ENCODE data around the gene BBS4. TPM values are rescaled to one million over a fixed set of nuclear protein-coding genes. Genes with fewer than 3 reads are reported as not detected.
A peak's percentile ranks its signal among the peaks of the same experiment; 100 is the strongest.

Gene BBS4
- total RNA-seq, 1 donor, result 24.9 TPM

DNA sequence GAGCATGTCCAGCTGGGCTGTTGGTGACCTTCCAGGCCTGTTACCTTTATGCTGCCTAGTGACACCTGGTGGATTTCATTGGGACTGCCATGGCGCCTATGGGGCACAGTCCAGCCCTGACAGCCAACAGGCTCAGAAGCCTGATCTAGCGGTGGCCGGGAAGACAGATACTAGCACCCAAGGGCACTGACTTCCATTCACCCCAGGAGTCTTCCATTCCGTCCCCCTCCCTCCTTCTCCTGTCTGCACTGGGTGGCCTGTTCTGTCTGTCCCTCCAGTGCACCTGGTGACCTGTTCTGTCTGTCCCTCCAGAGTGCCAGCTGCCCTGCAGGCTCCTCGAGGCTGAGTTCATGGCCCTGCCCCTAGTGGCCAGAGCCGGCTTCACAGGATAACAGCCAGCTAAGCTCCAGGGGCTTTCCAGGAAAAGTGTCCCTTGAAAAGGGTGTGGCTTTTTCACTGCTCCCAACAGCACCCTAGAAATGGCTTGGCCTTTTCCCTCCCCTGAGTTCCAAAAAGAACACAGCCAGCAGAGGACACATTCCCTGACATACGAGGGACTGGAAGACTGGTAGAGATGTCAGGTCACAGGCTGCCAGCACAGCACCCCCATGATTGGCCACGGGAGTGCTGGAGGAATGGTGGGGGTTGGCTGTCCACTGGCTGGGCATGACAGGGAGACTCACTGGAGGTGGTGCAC is 15.2 kb upstream of the BBS4 start:
- H3K4me3 ChIP-seq (ENCODE audit: low read depth, low read length), result peak overlapping the region; percentile 17
- TF ChIP-seq, protein P1, sequence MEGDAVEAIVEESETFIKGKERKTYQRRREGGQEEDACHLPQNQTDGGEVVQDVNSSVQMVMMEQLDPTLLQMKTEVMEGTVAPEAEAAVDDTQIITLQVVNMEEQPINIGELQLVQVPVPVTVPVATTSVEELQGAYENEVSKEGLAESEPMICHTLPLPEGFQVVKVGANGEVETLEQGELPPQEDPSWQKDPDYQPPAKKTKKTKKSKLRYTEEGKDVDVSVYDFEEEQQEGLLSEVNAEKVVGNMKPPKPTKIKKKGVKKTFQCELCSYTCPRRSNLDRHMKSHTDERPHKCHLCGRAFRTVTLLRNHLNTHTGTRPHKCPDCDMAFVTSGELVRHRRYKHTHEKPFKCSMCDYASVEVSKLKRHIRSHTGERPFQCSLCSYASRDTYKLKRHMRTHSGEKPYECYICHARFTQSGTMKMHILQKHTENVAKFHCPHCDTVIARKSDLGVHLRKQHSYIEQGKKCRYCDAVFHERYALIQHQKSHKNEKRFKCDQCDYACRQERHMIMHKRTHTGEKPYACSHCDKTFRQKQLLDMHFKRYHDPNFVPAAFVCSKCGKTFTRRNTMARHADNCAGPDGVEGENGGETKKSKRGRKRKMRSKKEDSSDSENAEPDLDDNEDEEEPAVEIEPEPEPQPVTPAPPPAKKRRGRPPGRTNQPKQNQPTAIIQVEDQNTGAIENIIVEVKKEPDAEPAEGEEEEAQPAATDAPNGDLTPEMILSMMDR (IDR thresholded peaks at IDR 0.05; ENCODE audit: insufficient read depth, low read length), result peak; percentile 89
- peak; percentile 56 for DNase-seq (ENCODE audit: low read depth)

DNA sequence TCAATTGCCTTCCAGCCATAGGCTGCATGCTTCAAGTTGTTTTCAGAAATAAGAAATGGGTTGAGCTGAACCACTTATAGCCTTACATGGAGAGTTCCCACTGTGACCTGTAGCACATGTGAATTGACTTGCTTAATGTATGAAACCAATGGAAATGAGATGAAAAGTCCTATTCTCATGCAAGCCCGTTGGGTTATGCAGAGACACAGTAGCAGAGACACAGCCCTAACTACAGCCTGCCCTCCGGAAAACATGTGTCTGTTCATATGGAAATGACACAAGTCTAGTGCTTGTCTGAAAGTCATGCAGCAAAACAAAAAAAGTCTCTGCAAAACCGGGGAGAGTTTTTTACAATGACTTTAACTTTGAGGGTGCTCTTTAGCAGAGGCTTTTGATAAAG is 14.5 kb upstream of the BBS4 start:
- no peak overlapping the region for H3K4me3 ChIP-seq (ENCODE audit: low read depth, low read length)
- no peak for DNase-seq (ENCODE audit: low read depth)
- TF ChIP-seq, protein P1 (IDR thresholded peaks at IDR 0.05; ENCODE audit: insufficient read depth, low read length), result no peak

DNA sequence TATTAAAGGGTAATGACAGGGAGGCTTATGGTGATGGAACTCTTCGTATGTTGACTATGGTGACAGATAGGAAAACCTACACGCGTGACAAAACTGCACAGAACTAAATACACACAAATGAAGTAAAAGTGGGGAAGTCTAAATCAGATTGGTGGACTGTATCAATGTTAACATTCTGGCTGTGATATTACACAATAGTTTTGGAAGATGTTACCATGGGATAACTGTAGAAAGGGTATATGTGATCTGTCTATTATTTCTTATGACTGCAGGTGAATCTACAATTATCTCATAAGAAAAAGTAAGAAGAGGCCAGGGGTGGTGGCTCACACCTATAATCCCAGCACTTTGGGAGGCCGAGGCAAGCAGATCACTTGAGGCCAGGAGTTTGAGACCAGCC is 9.2 kb upstream of the BBS4 start:
- H3K4me3 ChIP-seq (ENCODE audit: low read depth, low read length), result no peak overlapping the region
- TF ChIP-seq, protein P1 (IDR thresholded peaks at IDR 0.05; ENCODE audit: insufficient read depth, low read length), result no peak
- DNase-seq (ENCODE audit: low read depth), result no peak

DNA sequence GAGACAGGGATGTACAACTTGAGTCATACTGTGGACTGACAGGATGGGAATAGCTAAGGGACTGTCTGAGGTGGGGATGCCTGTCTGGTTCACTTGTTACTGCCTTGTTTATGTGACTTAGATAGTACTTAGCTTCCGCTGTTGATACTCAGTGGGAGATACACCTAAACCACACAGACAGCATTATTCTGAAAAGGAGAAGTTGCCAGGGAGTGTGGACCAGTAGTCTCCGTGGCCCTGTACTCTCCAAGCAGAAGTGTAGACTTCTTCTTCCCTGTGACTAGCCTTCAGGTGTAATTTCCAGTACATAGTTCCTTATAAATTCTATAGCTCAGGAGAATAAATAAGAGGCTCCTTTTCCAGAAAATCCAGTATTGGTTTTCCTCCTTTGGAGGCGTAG is 5.1 kb upstream of the BBS4 start:
- H3K4me3 ChIP-seq (ENCODE audit: low read depth, low read length), result no peak overlapping the region
- no peak for DNase-seq (ENCODE audit: low read depth)
- TF ChIP-seq, protein P1 (IDR thresholded peaks at IDR 0.05; ENCODE audit: insufficient read depth, low read length), result no peak

DNA sequence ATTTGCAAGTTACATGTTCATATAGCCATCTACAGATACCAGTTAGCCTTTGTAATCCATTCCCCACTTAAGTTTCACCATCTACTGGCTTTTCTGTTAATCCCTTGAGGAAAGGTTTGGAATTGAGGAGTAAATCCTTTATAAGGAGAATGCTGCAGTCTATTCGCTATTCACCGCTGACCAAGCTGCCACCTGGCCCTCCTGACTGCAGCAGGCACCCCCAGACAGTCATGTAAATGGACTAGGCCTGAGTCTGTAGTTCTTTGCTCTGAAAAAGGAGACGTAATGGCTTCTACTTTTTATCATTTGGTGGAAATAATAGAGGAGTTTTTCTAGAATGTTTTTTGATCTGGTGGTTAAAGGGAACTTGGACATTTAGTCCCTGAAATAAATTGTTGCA is 3.2 kb upstream of the BBS4 start:
- TF ChIP-seq, protein P1 (IDR thresholded peaks at IDR 0.05; ENCODE audit: insufficient read depth, low read length), result no peak
- no peak overlapping the region for H3K4me3 ChIP-seq (ENCODE audit: low read depth, low read length)
- no peak for DNase-seq (ENCODE audit: low read depth)

DNA sequence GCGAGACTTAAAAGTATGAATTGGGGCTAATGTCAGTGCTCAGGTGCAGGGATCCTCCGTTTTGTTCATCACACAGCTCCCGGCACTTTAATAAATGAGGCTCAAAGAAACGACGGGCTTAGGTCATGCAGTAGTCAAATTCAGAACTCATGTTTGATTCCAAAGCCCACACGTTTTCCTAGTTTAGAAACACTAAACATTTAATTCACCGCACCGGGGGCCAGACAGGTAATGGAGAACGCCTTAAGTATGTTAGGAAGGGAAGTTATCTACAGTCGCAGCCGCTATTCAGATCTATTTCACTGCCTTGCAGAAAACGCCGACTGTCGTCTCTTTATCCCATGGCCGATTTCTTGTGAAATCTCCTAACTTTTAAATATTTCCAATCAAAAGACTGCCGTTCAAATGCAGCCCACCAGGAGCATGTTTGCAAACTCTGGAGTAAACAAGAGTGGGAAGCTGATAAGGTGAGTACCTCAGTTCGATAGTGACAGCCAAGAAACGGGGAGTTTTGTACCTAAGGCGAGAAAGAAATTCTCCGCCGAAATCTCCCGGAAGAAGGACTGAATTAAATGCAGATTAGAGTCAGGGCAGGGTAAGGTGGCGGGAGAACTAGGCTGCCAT is 594 bp upstream of the BBS4 start:
- no peak for DNase-seq (ENCODE audit: low read depth)
- TF ChIP-seq, protein P1 (IDR thresholded peaks at IDR 0.05; ENCODE audit: insufficient read depth, low read length), result no peak
- peak overlapping the region; percentile 92 for H3K4me3 ChIP-seq (ENCODE audit: low read depth, low read length)

All from fibroblast of the aortic adventitia (primary cell).